Measurements from ENCODE around the gene QRICH2.
A peak's percentile ranks its signal among the peaks of the same experiment; 100 is the strongest.
"Not testable (repeated sequence)": the region's sequence is repeated elsewhere in the genome, so short reads cannot be mapped to it uniquely, and the experiment has no call there.

The QRICH2 gene

DNA sequence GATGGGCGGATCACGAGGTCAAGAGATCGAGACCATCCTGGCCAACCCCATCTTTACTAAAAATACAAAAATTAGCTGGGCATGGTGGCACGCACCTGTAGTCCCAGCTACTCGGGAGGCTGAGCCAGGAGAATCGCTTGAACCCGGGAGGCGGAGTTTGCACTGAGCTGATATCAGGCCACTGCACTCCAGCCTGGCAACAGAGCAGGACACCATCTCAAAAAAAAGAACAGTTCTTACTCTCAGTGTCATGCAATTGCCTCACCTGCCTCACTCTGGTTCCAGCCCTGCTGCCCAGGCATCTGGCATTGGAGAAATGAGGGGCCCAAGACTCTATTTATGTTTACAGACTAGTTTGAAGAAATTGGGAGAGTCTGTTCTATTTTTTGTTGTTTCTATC, 63.4 kb downstream of the QRICH2 start:
- DNase-seq: not testable (repeated sequence)

DNA sequence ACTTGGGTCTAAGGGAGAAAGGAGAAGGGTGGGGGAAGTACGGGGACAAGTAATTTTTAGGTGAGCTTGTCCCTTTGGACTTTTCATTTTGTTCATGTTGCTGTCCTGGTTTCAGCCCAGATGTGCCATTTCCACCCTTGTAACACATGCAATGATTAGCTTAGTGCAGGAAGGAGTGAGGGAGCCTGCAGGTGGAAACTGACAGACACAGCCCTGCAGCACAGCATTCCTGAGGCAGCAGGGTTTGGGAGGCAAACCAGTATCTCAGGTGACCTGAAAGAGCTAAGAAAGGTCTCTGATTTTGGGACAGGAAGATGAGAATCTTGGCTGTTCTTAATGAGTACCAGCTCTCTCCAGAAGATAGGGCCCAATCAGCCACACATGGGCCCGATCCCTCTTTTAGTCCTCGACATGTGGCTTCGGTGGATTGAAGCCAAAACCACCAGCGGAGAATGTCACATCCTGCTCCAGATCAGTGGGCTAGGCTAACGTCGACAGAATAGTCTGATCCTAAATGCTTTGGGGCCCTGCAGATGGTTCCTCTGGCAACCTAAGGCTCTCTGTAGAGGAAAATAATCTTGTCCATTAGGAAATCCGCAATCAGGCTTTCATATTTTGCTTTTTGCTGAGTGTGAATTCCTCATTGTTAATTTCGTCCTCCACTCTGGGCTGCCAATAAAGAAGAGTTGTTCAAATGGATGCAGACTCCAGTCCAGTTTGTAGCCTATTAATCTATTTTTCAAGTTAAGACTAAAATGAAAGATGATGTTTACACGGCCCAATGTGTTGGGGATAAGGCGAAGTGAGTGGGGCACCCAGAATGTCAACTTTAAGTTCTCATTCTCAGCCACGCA, 64.0 kb downstream of the QRICH2 start:
- DNase-seq: no peak

DNA sequence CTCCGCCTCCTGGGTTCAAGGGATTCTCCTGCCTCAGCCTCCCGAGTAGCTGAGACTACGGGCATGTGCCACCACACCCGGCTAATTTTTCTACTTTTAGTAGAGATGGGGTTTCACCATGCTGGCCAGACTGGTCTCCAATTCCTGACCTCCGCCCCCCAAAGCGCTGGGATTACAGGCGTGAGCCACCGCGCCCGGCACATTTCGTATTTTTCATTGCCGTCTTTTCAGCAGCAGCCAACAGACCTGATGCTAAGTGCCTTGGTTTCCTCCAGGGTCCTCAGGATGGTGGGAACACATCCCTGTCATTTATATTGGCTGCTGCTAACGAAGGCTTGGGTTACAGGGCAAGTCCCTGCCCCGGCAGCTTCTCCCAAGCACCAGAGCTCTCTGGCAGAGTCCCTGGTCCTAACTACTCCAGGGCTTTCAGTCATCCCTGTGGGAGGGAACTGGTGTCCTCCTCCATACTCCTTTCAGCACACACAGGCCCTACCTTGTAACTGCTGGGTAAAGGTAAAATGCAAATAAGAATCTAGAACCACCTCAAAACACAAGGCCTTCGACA, 66.3 kb downstream of the QRICH2 start:
- DNase-seq: no peak

DNA sequence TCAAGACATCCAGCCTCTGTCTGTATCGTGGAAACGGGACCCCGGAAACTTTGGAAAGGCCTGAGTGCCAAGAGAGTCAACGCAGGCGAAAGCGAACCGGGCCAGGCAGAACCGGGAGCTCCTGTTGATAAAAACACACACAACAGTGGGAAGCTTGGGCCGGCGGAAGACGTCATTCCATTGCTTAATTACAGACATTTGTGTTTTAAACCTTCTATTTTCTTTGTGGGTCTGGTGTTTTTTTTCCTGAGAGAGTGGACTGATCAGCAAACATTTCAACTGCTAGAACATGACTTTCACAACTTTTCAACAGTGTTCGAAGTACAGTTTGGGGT, 66.9 kb downstream of the QRICH2 start:
- no peak for DNase-seq

DNA sequence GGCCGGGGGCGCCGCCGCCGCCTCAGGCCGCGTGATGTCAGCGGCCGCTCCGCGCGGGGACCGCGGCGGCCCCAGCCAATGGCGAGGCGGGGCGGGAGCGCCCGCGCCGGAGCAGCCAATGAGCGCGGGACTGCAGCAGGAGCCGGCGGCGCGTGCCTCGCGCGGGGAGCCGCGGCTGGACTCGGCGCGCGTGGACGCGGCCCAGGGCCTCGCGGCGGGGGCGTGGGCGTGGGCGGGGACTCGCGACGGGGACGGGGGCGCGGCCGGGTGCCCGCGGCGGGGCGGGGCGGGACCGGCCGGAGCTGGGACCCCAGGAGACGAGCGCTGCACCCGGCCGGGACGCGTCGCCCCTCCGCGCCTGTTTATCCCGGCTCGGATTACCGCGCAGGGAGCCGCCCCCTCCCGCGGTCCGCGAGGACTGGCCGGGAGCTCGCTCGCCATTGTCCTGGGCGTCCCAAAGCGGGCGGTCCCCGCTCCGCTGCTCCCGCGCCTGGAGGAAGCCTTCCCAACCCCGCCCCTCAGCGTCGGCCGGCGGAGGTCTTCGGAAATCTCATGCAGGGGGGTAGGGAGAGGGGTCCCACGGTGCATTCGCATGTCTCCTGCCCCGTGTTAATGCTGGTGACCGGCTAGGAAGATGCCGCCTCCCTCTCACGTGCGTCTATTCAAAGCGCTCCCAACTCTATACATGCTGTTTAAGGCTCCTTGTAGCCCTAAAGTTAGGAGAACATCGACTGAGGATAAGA, 67.4 kb downstream of the QRICH2 start, which contains the start of gene RNF157:
Gene RNF157 (minus strand): TSS at position 33 of the 743 bp plus-strand sequence. CDS start 253 bp downstream, outside the sequence.
- peak; percentile 65 for DNase-seq

DNA sequence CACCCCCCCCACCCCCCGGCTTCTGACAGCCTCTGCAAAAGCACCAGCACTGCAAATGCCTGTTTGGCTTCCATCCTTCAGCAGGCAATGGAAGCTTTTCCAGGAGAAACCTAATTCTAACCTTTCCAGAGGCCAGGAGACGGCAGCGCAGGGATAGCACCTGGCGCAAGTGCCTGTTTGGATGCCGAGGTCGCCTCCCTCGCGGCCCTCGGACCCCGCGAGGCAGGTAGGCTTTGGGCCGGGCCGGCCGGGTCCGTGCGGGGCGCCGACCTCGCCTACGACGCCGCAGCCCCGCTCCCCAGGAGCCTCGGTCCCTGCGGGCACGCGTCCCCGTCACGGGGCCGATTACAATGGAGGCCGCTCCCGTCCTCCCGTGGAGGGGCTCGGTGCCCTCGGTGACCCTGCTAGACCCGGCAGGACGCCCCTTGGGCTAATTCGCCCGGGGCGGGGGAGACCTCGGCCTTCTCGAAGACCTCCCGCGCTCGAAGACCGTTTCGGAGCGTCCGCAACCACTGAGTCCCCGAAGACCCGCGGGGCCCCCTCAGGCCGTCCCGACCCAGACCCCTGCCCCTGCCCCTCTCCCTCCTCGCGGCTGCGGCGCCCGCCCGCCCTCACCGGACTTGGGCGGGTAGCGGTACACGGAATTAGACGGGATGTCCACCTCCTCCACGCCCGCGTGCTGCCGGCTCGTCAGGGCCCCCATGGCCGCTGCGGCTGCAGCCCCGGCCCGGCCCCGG, 68.4 kb downstream of the QRICH2 start:
- no peak for DNase-seq

DNA sequence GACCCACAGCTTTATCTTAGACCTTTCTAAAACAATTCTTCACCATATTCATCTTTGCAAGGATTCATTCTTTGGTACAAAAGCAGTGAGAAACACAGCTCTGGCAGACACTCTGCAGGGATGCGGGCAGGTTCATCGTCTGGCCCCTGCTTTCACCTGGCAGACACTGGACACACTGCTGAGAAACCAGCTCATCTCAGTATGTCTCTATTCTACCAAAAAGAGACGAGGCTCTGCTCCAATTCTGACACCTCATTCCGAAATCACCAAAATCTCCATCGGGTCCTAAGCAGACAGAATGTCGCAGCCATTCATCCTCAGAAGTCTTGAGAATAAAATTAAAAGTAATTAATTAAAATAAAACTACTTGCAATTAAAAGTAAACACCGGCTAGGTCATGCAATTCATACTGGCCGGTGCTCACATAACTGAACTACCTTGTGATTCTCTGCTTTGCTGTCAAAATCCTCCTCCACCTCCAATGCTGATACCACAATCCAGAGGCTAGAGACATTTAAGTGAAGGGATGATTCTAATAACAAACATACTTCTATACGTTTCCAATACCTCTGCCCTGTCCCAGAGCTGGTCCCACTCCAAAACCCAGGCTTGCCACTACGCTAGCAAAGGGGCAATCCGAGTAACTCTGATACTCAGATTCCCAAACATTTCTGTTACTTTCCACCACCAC, 69.1 kb downstream of the QRICH2 start:
- no peak for DNase-seq

DNA sequence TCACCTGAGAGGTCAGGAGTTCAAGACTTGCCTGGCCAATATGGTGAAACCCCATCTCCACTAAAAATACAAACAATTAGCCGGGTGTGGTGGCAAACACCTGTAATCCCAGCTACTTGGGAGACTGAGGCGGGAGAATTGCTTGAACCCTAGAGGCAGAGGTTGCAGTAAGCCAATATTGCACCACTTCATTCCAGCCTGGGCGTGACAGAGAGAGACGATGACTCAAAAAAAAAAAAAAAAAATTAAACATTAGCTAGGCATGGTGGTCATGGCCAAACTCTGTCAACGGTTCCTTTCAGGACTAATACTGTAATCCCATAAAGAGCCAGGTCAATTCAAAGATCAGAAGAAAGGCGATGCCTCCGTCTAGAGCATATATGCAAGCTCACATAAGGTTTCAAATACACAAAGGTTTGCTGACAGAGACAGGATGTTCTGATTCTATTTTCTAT, 70.2 kb downstream of the QRICH2 start:
- DNase-seq: no peak

DNA sequence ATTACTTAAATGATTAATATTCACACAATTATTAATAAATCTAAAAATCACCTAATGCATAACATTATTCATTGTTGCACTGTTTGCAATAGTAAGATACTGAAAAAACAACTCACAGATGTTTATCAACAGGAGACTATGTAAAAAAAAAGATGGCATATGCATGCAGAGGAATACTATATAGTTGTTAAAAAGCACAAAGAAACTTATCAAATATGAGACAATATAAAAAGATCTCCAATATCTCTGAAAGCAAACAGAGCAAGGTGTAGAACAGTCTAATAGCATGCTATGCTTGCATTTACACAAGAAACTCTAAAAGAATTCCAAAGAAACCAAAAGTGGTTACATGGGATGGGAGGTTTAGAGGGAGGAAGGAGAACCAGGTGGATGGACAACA, 71.5 kb downstream of the QRICH2 start:
- DNase-seq: no peak

DNA sequence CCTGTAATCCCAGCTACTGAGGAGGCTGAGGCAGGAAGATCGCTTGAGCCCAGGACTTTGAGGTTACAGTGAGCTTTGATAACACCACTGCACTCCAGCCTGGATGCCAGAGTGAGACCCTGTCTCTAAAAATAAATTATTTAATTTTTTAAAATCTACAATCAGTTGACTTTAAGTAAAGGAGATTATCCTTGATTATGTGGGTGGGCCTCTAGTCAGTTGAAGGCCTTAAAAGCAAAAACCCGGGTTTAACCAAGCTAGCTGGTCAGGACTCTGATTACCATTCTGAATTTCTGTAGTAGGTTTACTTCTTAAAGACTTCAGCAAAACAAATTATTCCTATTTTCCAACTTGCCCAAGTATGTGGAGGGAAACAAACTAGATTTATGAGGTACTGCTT, 72.2 kb downstream of the QRICH2 start:
- no peak for DNase-seq

DNA sequence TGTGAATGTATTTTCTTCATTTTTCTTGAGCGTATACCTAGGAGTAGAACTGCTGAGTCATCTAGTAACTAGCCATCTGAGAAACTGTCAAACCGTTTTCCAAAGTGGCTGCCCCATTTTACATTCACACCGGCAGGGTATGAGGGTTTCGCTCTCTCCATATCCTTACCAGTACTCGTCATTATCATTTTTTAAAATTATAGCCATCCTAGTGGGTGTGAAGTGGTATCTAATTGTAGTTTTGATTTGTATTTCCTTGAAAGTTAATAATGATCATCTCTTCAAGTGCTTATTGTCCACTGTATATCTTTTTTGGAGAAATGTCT, 73.8 kb downstream of the QRICH2 start:
- no peak for DNase-seq

DNA sequence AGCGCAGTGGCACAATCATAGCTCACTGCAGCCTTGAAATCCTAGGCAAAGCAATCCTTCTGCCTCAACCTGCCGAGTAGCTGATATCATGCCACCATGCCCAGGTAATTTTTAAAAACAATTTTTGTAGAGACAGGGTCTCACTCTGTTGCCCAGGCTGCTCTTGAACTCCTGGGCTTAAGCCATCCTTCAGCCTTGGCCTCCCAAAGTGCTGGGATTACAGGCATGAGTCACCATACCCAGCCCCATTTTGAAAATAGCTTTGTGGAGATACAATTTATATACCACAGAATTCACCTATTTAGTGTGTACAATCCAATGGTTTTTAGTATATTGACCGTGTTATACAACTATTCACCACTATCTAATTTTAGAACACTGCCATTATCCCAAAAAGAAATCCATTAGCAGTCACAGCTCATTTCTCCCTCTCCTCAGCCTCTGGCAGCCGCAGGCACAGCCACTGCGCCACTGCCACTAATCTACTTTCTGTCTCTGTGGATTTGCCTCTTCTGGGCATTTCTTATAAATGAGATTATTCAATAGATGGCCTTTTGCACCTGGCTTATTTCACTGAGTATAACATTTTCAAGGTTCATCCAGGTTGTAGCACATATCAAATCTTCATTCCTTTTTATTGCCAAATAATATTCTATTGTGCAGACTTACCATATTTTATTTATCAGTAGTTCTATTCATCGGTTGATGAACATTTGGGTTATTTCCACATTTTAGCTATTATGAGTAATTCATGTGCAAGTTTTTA, 74.3 kb downstream of the QRICH2 start:
- no peak for DNase-seq

DNA sequence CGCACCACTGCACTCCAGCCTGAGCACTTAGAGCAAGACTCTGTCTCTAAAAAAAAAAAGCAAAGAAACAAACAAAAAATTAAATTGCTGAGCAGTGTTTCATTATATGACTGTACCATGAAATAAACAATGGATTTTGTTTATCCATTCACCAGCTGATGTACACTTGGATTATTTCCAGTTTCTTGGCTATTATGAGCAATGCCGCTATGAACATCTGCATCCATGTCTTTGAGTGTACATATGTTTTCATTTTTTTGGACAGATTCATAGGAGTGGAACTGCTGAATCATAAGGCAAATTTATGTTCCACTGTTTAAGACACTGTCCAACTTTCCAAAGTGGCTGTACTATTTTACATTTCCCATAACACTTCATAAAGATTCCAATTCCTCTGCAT, 75.7 kb downstream of the QRICH2 start:
- DNase-seq: no peak

DNA sequence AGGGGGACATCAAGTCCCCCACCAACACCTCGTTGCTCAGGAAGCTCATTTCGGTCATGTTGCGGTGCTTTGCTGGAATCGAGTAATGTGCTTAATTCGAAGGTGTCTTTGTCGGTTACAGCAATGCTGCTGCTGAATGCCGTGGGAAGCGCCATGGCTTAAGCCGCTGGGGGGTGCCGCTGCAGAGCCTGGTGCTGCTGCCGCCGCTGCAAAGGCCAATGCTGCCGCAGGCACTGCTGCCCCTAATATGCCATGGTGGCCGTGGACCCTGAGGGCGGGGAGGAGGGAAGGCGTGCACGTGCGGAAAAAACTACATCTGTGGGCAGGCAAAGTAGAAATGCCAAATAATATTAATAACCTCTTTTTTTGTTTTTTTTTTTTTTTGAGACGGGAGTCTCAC, 81.3 kb downstream of the QRICH2 start:
- DNase-seq: not testable (repeated sequence)

DNA sequence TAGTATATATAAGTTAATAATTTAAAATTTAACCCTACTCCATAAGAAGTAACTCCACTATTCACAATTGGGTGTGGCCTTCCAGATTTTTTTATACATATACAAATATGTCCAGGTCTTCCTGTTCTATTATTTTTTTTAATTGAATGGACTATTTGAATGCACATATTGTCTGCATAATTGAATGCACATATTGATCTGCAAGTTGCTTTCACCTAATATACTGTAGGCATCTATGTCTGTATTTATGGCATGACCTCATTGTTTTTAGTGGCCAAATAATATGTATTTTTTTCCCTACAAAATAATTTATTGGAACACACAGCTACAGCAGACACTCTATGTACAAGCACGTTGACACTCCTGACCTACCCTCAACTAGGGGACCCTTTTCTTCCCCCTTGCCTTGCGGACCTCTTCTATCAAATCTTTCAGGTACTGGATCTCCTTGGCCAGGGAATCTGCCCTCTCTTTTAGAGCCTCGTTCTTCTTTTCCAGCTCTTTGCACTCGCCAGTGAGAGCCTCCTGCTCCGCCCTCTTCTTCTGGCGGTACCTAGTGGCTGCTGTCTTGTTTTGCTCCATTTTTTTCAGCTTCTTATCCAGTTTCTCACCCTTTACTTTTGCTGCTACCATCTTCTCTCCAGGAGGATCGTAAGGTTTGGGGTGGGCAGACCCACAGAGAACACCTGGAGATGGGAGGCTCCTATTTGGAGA, 82.5 kb downstream of the QRICH2 start:
- not testable (repeated sequence) for DNase-seq
